GM21737 (cell line): Measurements from ENCODE around the gene METTL14.

Experiments used
- ATAC-seq: cut with Tn5 transposase; IDR thresholded peaks from one replicate; pipeline ENCODE4 v1.9.1; 2021; ENCODE audit warnings: mild to moderate bottlenecking, moderate library complexity; ENCODE audit not compliant: unreplicated experiment

The METTL14 gene

GRCh38 chr4:118732591-118733330 is 47.6 kb downstream of the METTL14 start:
- ATAC-seq = no peak

GRCh38 chr4:118734491-118735205 is 49.5 kb downstream of the METTL14 start:
- ATAC-seq = no peak

GRCh38 chr4:118736900-118737299 is 51.7 kb downstream of the METTL14 start:
- no peak for ATAC-seq

GRCh38 chr4:118738090-118738489 is 52.9 kb downstream of the METTL14 start:
- no peak for ATAC-seq

- no peak for ATAC-seq
These were observed 54.0 kb downstream of the METTL14 start for GRCh38 chr4:118739022-118739713.

- no peak for ATAC-seq
These were observed 55.7 kb downstream of the METTL14 start for GRCh38 chr4:118740869-118741268.

- ATAC-seq = no peak
These were observed 56.2 kb downstream of the METTL14 start for GRCh38 chr4:118741301-118741855.

- ATAC-seq = no peak
These were observed 56.9 kb downstream of the METTL14 start for GRCh38 chr4:118742050-118742449.

- ATAC-seq = no peak
These were observed 58.7 kb downstream of the METTL14 start for GRCh38 chr4:118743867-118744266.

GRCh38 chr4:118745357-118745756 is 60.2 kb downstream of the METTL14 start:
- no peak for ATAC-seq

GRCh38 chr4:118746251-118746919 is 61.2 kb downstream of the METTL14 start:
- ATAC-seq = no peak

GRCh38 chr4:118749347-118749988 is 64.3 kb downstream of the METTL14 start:
- no peak for ATAC-seq

GRCh38 chr4:118751629-118752323 is 66.6 kb downstream of the METTL14 start:
- ATAC-seq = no peak

GRCh38 chr4:118752551-118752950 is 67.4 kb downstream of the METTL14 start:
- no peak for ATAC-seq

- ATAC-seq = no peak
These were observed 67.9 kb downstream of the METTL14 start for GRCh38 chr4:118753096-118753495.

- ATAC-seq = no peak
These were observed 68.5 kb downstream of the METTL14 start for GRCh38 chr4:118753685-118754084.

- no peak for ATAC-seq
These were observed 69.7 kb downstream of the METTL14 start for GRCh38 chr4:118754890-118755289.

GRCh38 chr4:118755438-118756226 is 70.4 kb downstream of the METTL14 start:
- no peak for ATAC-seq

- ATAC-seq = no peak
These were observed 71.2 kb downstream of the METTL14 start for GRCh38 chr4:118756429-118756828.
